ENCODE results near the gene COMMD3. TPM values are rescaled to one million over a fixed set of nuclear protein-coding genes. Genes with fewer than 3 reads are reported as not detected.

COMMD3 gene
- polyA plus RNA-seq, 1 donor from 2014 or later = 272 TPM

DNA sequence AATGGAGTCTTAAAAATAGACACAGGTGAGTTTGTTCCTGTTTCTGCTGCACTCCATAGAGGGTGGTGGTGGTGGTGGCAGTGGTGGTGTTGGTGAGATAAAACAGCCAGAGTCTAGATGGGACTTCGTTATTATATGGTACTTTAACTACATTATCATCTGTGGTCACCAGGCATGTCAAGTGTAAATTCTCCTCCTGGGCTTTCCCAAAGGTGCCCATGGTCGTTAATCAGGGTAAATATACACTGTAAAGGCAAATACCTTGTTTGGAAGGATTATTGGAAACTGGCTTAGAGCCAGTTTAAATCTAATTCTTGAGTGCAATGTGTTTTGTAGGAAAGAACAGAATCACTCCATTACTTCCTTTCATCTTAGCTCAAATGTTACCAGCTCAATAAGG is 21.5 kb upstream of the COMMD3 start (continued):
- TF ChIP-seq MXI1 (conservative IDR thresholded peaks at IDR 0.05; ENCODE audit: poor library complexity, severe bottlenecking) (no peak), SMC3 (conservative IDR thresholded peaks at IDR 0.05; ENCODE audit: poor library complexity) (no peak)

DNA sequence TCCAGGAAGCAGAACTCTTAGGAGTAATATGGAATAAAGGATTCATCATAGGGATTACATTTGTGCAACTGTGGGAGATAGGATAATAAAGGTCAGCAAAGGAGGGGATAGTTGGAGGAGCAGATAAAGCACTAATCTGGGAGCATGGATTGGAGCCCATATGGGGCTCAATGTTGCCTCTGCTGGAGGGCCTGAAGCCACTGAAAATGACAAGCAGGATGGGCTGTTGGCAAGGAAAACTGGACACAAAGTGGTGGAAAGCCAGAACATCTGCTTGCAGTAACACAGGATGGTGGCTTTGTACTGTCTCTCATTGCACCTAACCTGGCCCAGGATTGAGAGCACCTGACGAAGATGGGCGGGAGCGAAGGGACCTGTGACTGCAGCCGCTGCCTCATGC is 15.0 kb upstream of the COMMD3 start:
- Histone ChIP-seq H3K9me2 (ENCODE audit: insufficient read depth, low read length) (no peaks in the 10 kb centered on the region), H3K4me2 (ENCODE audit: low read length) (no peak overlapping the region), H3K9ac (ENCODE audit: low read length) (no peak overlapping the region), H3K27me3 (ENCODE audit: insufficient read depth, low read depth, low read length) (no peaks in the 10 kb centered on the region), H3K4me3 (ENCODE audit: low read length) (no peak overlapping the region), H3F3A (ENCODE audit: insufficient read depth, low read length, poor library complexity, severe bottlenecking) (no peaks in the 10 kb centered on the region), H4K20me1 (ENCODE audit: insufficient read depth) (no peaks in the 10 kb centered on the region), H3K79me2 (replicated peaks; ENCODE audit: insufficient read depth, low read length) (no peaks in the 10 kb centered on the region), H3K9me3 (ENCODE audit: low read length) (no peaks in the 10 kb centered on the region), H2AFZ (ENCODE audit: low read depth, low read length) (no peak overlapping the region), H3K27ac (ENCODE audit: low read length) (no peak overlapping the region), H3K36me3 (ENCODE audit: insufficient read depth, low read length) (no peaks in the 10 kb centered on the region)
- TF ChIP-seq EP300 (conservative IDR thresholded peaks at IDR 0.05; ENCODE audit: poor library complexity, severe bottlenecking) (no peak), RAD21 (conservative IDR thresholded peaks at IDR 0.05) (no peak), SMC3 (conservative IDR thresholded peaks at IDR 0.05; ENCODE audit: poor library complexity) (no peak), TAF1 (IDR thresholded peaks at IDR 0.05; ENCODE audit: low read depth) (no peak), POLR2AphosphoS5 (IDR thresholded peaks at IDR 0.05) (no peak), MXI1 (conservative IDR thresholded peaks at IDR 0.05; ENCODE audit: poor library complexity, severe bottlenecking) (no peak), EZH2 (IDR thresholded peaks at IDR 0.05; ENCODE audit: borderline replicate concordance, insufficient read depth, low read length, poor library complexity, severe bottlenecking) (no peak)
- TF ChIP-seq, protein P1, sequence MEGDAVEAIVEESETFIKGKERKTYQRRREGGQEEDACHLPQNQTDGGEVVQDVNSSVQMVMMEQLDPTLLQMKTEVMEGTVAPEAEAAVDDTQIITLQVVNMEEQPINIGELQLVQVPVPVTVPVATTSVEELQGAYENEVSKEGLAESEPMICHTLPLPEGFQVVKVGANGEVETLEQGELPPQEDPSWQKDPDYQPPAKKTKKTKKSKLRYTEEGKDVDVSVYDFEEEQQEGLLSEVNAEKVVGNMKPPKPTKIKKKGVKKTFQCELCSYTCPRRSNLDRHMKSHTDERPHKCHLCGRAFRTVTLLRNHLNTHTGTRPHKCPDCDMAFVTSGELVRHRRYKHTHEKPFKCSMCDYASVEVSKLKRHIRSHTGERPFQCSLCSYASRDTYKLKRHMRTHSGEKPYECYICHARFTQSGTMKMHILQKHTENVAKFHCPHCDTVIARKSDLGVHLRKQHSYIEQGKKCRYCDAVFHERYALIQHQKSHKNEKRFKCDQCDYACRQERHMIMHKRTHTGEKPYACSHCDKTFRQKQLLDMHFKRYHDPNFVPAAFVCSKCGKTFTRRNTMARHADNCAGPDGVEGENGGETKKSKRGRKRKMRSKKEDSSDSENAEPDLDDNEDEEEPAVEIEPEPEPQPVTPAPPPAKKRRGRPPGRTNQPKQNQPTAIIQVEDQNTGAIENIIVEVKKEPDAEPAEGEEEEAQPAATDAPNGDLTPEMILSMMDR (IDR thresholded peaks at IDR 0.05; ENCODE audit: poor library complexity, severe bottlenecking) = no peak
- TF ChIP-seq, protein P2, sequence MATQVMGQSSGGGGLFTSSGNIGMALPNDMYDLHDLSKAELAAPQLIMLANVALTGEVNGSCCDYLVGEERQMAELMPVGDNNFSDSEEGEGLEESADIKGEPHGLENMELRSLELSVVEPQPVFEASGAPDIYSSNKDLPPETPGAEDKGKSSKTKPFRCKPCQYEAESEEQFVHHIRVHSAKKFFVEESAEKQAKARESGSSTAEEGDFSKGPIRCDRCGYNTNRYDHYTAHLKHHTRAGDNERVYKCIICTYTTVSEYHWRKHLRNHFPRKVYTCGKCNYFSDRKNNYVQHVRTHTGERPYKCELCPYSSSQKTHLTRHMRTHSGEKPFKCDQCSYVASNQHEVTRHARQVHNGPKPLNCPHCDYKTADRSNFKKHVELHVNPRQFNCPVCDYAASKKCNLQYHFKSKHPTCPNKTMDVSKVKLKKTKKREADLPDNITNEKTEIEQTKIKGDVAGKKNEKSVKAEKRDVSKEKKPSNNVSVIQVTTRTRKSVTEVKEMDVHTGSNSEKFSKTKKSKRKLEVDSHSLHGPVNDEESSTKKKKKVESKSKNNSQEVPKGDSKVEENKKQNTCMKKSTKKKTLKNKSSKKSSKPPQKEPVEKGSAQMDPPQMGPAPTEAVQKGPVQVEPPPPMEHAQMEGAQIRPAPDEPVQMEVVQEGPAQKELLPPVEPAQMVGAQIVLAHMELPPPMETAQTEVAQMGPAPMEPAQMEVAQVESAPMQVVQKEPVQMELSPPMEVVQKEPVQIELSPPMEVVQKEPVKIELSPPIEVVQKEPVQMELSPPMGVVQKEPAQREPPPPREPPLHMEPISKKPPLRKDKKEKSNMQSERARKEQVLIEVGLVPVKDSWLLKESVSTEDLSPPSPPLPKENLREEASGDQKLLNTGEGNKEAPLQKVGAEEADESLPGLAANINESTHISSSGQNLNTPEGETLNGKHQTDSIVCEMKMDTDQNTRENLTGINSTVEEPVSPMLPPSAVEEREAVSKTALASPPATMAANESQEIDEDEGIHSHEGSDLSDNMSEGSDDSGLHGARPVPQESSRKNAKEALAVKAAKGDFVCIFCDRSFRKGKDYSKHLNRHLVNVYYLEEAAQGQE (IDR thresholded peaks at IDR 0.05; ENCODE audit: borderline replicate concordance) = no peak

DNA sequence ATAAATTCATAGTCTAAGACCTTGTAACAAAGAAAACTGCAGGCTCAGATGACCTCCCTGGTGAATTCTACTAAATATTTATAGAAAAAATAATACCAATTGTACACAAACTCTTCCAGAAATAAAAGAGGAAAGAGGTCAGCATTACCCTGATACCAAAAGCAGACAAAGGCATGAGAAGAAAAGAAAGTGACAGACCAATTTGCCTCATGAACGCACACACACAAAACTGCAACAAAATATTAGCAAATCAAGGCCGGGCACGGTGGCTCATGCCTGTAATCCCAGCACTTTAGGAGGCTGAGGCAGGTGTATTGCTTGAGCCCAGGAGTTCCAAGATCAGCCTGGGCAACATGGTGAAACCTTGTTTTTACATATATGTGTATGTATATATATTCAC is 12.7 kb upstream of the COMMD3 start:
- H3K36me3 ChIP-seq (ENCODE audit: insufficient read depth, low read length) = no peaks in the 10 kb centered on the region
- H3K4me3 ChIP-seq (ENCODE audit: low read length) = no peak overlapping the region
- no peak overlapping the region for H3K4me2 ChIP-seq (ENCODE audit: low read length)
- no peaks in the 10 kb centered on the region for H3F3A ChIP-seq (ENCODE audit: insufficient read depth, low read length, poor library complexity, severe bottlenecking)
- no peak for TF ChIP-seq MXI1 (conservative IDR thresholded peaks at IDR 0.05; ENCODE audit: poor library complexity, severe bottlenecking)
- TF ChIP-seq, protein P1 (IDR thresholded peaks at IDR 0.05; ENCODE audit: poor library complexity, severe bottlenecking) = no peak
- no peak for TF ChIP-seq POLR2AphosphoS5 (IDR thresholded peaks at IDR 0.05)
- TF ChIP-seq, protein P2 (IDR thresholded peaks at IDR 0.05; ENCODE audit: borderline replicate concordance) = no peak
- TF ChIP-seq EP300 (conservative IDR thresholded peaks at IDR 0.05; ENCODE audit: poor library complexity, severe bottlenecking) = no peak
- no peak for TF ChIP-seq RAD21 (conservative IDR thresholded peaks at IDR 0.05)
- no peak overlapping the region for H3K27ac ChIP-seq (ENCODE audit: low read length)
- H3K27me3 ChIP-seq (ENCODE audit: insufficient read depth, low read depth, low read length) = no peaks in the 10 kb centered on the region
- H3K9me2 ChIP-seq (ENCODE audit: insufficient read depth, low read length) = no peaks in the 10 kb centered on the region
- H3K79me2 ChIP-seq (replicated peaks; ENCODE audit: insufficient read depth, low read length) = no peaks in the 10 kb centered on the region
- H3K9ac ChIP-seq (ENCODE audit: low read length) = no peak overlapping the region
- no peak overlapping the region for H2AFZ ChIP-seq (ENCODE audit: low read depth, low read length)
- no peaks in the 10 kb centered on the region for H3K9me3 ChIP-seq (ENCODE audit: low read length)
- no peaks in the 10 kb centered on the region for H4K20me1 ChIP-seq (ENCODE audit: insufficient read depth)

All from neural cell (in vitro differentiated cells).